Rectal smooth muscle tissue (tissue), 1 donor: ENCODE data around the gene TES.

ENCODE experiments used
- H3K27ac ChIP-seq: one replicate; pipeline ENCODE4 v1.7.0; 2013; ENCODE audit warnings: low read depth, low read length, inconsistent platforms
- H3K27me3 ChIP-seq: one replicate; pipeline ENCODE4 v1.7.0; 2013; ENCODE audit warnings: low read length; ENCODE audit not compliant: control insufficient read depth, insufficient read depth
- H3K36me3 ChIP-seq: one replicate; pipeline ENCODE4 v1.7.0; 2013; ENCODE audit warnings: low read length; ENCODE audit not compliant: control insufficient read depth, insufficient read depth
- H3K4me1 ChIP-seq: one replicate; pipeline ENCODE4 v1.7.0; 2013; ENCODE audit warnings: low read length; ENCODE audit not compliant: control insufficient read depth, insufficient read depth
- H3K4me3 ChIP-seq: one replicate; pipeline ENCODE4 v1.7.0; 2013; ENCODE audit warnings: low read length
- H3K9ac ChIP-seq: one replicate; pipeline ENCODE4 v1.7.0; 2013; ENCODE audit warnings: low read length

Gene TES

GRCh38 chr7:116229366-116229765 lies 19.0 kb downstream of the TES start:
- H3K4me1 ChIP-seq, result peaks cover 51% of the 10 kb centered on the region
- H3K9ac ChIP-seq, result no peak overlapping the region
- no peaks in the 10 kb centered on the region for H3K36me3 ChIP-seq
- H3K27me3 ChIP-seq, result no peaks in the 10 kb centered on the region
- no peak overlapping the region for H3K4me3 ChIP-seq
- H3K27ac ChIP-seq, result peak overlapping the region; percentile 75

GRCh38 chr7:116230191-116231005 lies 20.1 kb downstream of the TES start:
- Histone ChIP-seq H3K4me3 (no peak overlapping the region), H3K4me1 (peaks cover 48% of the 10 kb centered on the region), H3K27ac (peak overlapping the region; percentile 75), H3K36me3 (no peaks in the 10 kb centered on the region), H3K9ac (no peak overlapping the region), H3K27me3 (no peaks in the 10 kb centered on the region)

- no peaks in the 10 kb centered on the region for H3K27me3 ChIP-seq
- no peak overlapping the region for H3K4me3 ChIP-seq
- peak overlapping the region; percentile 75 for H3K27ac ChIP-seq
- H3K36me3 ChIP-seq, result no peaks in the 10 kb centered on the region
- no peak overlapping the region for H3K9ac ChIP-seq
- peaks cover 46% of the 10 kb centered on the region for H3K4me1 ChIP-seq
Observed at GRCh38 chr7:116231543-116231942, 21.2 kb downstream of the TES start.

GRCh38 chr7:116231949-116232348 lies 21.6 kb downstream of the TES start:
- H3K36me3 ChIP-seq, result no peaks in the 10 kb centered on the region
- H3K4me3 ChIP-seq, result no peak overlapping the region
- H3K9ac ChIP-seq, result no peak overlapping the region
- peak overlapping the region; percentile 75 for H3K27ac ChIP-seq
- H3K4me1 ChIP-seq, result peaks cover 46% of the 10 kb centered on the region
- H3K27me3 ChIP-seq, result no peaks in the 10 kb centered on the region

GRCh38 chr7:116232350-116232749 lies 22.0 kb downstream of the TES start:
- no peaks in the 10 kb centered on the region for H3K27me3 ChIP-seq
- no peak overlapping the region for H3K9ac ChIP-seq
- H3K4me3 ChIP-seq, result no peak overlapping the region
- H3K36me3 ChIP-seq, result no peaks in the 10 kb centered on the region
- H3K27ac ChIP-seq, result peak overlapping the region; percentile 63
- H3K4me1 ChIP-seq, result peaks cover 45% of the 10 kb centered on the region

- Histone ChIP-seq H3K27me3 (no peaks in the 10 kb centered on the region), H3K36me3 (no peaks in the 10 kb centered on the region), H3K27ac (peak overlapping the region; percentile 63), H3K4me3 (no peak overlapping the region), H3K4me1 (peaks cover 45% of the 10 kb centered on the region), H3K9ac (no peak overlapping the region)
Observed at GRCh38 chr7:116232920-116233319, 22.6 kb downstream of the TES start.

- Histone ChIP-seq H3K9ac (no peak overlapping the region), H3K27me3 (no peaks in the 10 kb centered on the region), H3K4me1 (peaks cover 44% of the 10 kb centered on the region), H3K27ac (peak overlapping the region; percentile 55), H3K4me3 (no peak overlapping the region), H3K36me3 (no peaks in the 10 kb centered on the region)
Observed at GRCh38 chr7:116234517-116235200, 24.3 kb downstream of the TES start.

- Histone ChIP-seq H3K4me1 (peaks cover 40% of the 10 kb centered on the region), H3K9ac (no peak overlapping the region), H3K36me3 (no peaks in the 10 kb centered on the region), H3K4me3 (no peak overlapping the region), H3K27me3 (no peaks in the 10 kb centered on the region), H3K27ac (peak overlapping the region; percentile 35)
Observed at GRCh38 chr7:116235380-116235779, 25.0 kb downstream of the TES start.

GRCh38 chr7:116236020-116236630 lies 25.8 kb downstream of the TES start:
- peaks cover 39% of the 10 kb centered on the region for H3K4me1 ChIP-seq
- no peak overlapping the region for H3K9ac ChIP-seq
- H3K27ac ChIP-seq, result peak overlapping the region; percentile 55
- no peak overlapping the region for H3K4me3 ChIP-seq
- H3K36me3 ChIP-seq, result no peaks in the 10 kb centered on the region
- H3K27me3 ChIP-seq, result no peaks in the 10 kb centered on the region

- Histone ChIP-seq H3K9ac (no peak overlapping the region), H3K27me3 (no peaks in the 10 kb centered on the region), H3K4me1 (peaks cover 36% of the 10 kb centered on the region), H3K36me3 (no peaks in the 10 kb centered on the region), H3K4me3 (peak overlapping the region; percentile 33), H3K27ac (peak overlapping the region; percentile 90)
Observed at GRCh38 chr7:116239020-116239419, 28.7 kb downstream of the TES start.

GRCh38 chr7:116239434-116239833 lies 29.1 kb downstream of the TES start:
- H3K4me3 ChIP-seq, result no peak overlapping the region
- H3K36me3 ChIP-seq, result no peaks in the 10 kb centered on the region
- H3K9ac ChIP-seq, result no peak overlapping the region
- H3K4me1 ChIP-seq, result peaks cover 34% of the 10 kb centered on the region
- peak overlapping the region; percentile 90 for H3K27ac ChIP-seq
- H3K27me3 ChIP-seq, result no peaks in the 10 kb centered on the region

GRCh38 chr7:116240024-116240668 lies 29.8 kb downstream of the TES start:
- no peaks in the 10 kb centered on the region for H3K27me3 ChIP-seq
- H3K27ac ChIP-seq, result peak overlapping the region; percentile 90
- H3K36me3 ChIP-seq, result no peaks in the 10 kb centered on the region
- no peak overlapping the region for H3K9ac ChIP-seq
- H3K4me1 ChIP-seq, result peaks cover 33% of the 10 kb centered on the region
- no peak overlapping the region for H3K4me3 ChIP-seq
